Non-pigmented ciliary epithelial cell (primary cell): ENCODE data around the gene ST3GAL5.

Source experiments
- DNase-seq: peaks from one replicate; pipeline ENCODE4 v3.0.0-alpha.2; 2010; ENCODE audit warnings: low read depth

Gene ST3GAL5

DNA sequence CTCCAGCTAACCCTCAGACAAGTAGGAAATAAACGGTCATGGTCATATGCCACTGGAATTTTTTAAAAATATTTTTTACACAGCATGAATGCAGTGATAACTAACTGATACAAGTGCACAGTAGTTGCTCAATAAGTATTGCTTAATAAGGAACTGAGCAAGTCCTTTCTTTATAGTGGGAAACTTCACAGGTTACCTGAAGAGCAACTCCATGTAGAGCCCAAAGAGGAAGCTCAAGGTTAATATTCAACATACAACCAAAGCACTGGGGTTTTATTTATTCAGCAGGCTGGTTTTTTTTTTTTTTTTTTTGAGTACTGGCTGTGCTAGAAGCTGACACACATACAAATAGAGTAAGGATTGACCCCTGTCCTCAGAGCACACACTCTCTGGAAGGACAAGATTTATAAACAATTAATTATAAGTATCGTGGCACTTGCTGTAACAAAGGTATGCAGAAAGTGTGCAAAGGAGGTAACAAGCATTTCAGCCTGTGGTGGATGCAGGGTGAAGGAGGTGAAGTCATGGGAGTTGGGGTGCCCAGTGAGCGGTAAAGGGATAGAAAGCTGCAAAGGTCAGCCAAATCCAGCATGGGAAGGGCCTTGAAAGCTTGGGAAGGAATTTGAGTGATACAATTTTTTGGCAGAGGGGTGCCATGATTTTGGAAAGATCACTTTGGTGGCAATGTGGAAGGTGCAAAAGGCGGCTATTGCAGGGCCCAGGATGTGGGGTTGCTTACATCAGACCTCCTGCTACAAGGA lies 82.3 kb downstream of the ST3GAL5 start:
- no peak for DNase-seq

DNA sequence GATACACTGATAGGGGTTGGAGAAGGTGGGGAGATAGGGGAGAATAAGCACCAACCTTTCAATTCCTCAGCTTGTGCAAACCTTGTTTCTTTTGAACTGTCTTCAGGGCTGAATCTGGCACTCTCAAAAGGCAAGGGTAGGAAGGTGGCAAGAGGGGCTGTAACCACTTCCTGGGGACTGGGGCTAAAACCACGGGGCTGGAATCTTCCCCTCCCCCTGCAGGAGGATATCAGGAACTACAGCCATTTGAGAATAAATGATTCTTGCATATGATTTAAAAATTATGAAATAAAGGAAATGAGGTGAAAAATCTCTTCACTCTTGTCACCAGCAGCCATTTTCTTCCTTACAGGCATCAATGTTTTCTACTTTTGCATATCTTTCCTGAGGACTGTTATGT lies 84.2 kb downstream of the ST3GAL5 start:
- no peak for DNase-seq

DNA sequence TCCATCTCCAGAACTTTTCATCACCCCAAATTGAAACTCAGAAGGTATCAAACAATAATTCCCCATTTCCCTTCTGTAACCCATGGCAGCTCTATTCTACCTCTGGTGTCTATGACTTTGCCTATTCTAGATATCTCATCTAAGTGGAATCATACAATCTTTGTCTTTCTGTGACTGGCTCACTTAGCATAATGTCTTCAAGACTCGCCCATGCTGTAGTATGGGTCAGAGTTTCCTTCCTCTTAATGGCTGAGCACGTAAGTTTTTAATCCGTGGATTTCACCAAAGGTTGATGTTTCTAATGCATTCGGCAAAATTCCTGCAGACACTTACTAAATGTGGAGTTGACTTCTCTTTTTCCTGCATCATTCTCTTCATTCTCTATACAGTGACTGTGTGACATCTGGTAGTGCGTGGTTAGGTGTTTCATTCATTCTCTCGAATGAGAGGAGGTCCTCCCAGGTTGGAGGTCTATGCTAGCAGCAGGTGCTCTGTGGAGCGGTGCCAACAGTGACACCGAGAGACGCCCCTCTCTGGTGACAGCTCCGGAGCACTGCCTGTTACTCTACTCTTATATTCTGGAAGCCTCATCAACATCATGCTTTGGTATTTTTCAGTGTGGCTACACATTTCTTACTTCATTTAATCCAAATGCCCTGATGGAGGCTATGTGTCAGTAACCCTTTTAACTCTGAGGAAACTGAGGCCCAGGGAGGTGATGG lies 84.9 kb downstream of the ST3GAL5 start:
- no peak for DNase-seq

DNA sequence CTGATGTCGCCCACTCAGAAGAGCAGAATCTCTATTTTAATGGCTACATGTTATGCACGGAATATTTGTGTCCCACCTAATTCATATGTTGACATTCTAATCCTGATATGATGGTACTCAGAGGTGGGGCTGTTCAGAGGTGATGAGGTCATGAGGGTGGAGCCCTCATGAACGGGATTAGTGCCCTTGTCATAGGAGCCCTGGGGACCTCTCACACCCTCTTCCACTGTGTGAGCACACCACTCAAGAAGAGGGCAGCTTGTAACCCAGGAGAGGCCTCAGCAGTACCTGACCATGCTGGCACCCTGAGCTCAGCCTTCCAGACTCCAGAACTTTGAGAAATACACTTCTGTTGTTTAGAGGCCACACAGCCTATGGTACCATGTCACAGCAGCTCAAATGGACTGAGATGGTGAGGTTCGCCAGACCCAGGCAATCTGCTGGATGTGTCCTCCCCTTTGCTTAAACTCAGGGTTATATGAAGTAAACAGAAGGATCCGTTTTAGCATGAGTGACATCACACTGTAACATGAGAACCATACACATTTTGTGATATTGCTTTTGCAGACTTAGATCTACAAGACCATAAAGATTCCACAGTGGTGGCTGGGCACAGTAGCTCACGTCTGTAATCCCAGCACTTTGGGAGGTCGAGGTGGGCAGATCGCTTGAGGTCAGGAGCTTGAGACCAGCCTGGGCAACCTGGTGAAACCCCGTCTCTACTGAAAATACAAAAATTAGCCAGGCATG lies 86.3 kb downstream of the ST3GAL5 start:
- no peak for DNase-seq

DNA sequence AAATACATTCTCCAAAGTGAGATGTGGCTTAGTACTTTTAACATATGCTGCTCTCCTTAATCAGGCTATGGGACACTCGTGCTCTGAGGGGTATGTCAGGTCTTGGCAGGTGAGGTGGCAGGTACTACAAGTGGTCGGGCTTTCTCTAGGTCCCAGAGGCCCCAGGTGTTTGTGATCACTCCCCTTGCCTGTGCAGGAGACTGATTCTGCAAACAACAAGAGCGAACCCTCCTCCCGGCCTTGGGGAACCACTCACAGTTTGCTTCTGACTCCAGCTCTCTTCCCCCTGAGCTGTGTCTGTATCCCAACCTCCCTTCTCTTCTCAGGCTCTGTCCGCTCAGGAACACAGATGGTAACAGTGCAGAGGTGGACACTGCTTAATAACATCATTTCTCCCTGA lies 86.9 kb downstream of the ST3GAL5 start:
- DNase-seq: no peak

DNA sequence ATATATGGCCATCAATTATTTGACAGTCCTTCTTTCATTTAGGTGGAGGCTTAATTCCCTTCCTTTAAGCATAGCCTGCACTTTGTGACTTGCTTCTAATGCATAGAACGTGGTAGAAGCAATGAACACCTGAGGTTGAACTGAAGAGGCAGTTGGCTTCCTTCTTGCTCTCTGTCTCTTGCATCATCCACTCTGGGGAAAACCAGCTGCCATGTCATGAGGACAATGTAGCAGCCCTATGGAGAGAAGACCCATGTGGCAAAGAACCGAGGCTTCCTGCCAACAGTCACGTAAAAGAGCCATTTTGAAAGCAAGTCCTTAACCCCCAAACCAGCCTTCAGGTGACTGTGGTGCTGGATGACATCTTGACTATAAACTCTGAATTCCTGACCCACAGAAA lies 88.2 kb downstream of the ST3GAL5 start:
- DNase-seq: no peak

DNA sequence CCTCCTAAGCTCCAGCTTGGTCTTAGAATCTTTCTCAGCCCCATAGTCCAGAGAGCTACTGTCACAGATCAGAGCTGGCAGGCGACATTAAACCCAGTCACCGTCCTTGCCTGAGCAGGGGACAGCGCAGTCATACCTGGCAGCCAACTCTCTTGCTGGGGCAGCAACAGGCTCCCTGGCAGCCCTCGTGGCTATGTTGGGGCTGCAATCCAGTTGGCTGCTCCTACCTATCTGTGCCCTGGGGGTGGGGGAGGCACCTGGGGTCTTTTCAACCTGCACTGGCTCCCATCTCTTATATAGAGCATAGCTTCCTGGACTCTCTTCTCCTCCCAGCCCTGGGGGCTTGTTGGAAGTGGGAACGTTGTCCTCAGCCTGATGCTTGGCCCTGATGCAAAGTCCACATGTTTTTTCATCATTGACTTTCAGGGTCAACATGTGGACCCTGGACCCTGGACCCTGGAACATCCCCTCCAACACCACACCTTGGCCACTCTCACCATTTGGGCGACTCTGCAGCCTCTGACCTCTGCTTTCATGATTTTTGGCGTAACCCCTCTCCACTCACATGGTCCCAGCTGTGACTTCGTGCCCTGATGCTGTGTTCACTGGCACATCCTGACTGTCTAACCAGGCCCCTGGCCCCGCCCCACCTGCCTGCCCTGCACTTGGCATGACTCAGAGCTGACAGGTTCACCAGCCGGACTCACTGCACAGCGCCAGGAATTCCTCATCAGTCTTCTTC lies 89.4 kb downstream of the ST3GAL5 start:
- no peak for DNase-seq

DNA sequence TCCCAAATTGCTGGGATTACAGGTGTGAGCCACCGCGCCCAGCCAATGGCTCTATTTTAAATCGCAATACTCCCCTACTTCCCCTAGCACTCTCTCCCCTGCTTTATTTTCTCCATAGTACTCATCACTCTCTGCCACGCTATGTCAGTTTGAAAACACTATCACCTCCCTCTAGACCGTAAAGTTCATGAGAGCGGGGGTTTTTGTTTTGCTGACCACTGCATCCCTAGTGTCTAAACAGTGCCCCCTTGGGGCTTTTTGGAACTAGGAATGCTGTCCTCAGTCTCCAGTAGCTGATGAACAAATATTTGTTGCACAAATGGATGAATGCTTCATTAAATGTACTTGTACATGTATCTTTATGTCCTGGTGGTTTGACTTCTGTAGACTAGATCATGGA lies 90.9 kb downstream of the ST3GAL5 start:
- no peak for DNase-seq

DNA sequence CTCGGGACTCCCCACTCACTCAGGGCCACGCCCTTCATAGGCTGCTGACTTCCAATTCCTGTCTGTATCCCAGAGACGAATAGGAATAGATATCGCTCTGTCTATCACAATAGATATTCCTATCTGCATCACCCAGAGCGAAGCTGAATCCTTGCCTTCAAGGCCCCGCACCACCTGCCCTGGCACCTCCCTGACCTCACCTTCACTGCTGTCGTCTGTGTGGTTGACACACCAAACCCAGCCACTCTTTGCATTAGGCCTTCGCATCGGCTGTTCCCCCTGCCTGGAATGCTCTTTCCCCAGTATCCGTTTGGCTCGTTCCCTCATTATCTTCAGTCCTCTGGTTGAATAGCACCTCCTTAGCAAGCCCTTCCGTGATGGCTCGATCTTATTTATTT lies 91.5 kb downstream of the ST3GAL5 start:
- no peak for DNase-seq

DNA sequence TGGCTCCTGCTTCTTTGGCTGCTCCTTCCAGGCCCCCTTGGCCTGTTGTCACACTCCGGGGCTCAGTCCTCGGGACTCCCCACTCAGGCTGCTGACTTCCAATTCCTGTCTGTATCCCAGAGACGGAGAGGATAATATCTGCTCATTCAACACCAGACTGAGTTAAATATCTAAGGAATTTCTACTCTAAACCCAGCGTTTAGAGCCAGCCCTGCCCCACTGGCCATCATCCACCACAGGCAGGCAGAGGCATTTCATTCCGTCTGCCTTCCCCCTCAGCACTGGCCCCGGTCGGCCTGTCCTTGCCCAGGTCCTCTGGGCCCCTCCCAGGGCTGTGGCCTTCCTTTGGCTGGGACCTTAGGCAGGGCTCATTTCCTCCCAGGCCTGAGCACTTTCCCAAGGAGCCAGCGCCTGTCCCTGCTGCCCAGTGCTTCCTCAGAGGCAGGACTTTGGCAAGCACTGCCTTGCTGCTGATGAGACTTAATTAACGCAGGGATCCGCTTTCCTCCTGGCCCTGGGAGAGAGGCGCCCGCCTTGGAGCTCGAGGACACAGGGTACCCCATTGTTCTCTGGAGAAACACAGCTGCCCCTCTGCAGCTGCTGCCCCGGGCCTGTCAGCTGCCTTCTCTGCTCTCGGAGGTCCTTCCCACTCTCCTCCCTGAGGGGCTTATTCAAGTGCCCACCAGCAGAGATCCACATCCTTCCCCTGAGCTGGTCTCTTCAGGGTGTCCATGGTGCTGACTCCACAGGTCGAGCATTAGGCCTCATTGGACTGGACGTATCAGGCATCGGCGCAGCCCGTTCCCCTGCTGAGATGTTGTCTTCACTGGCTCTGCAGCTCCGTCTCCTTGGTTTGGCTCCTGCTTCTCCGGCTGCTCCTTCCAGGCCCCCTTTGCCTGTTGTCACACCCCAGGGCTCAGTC lies 92.2 kb downstream of the ST3GAL5 start:
- no peak for DNase-seq

DNA sequence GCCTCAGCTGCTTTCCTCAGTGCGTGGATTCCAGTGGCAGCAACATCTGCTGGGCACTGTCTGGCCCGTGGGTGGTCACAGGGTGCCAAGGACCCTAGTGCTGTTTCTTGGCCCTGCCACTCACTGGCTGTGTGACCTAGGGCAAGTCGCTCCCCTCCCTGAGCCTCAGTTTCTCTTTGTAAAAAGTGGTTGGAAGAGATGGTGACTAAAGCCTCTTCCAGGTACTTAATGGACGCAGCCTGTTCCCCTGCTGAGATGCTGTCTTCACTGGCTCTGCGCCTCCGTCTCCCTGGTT lies 92.8 kb downstream of the ST3GAL5 start:
- no peak for DNase-seq

DNA sequence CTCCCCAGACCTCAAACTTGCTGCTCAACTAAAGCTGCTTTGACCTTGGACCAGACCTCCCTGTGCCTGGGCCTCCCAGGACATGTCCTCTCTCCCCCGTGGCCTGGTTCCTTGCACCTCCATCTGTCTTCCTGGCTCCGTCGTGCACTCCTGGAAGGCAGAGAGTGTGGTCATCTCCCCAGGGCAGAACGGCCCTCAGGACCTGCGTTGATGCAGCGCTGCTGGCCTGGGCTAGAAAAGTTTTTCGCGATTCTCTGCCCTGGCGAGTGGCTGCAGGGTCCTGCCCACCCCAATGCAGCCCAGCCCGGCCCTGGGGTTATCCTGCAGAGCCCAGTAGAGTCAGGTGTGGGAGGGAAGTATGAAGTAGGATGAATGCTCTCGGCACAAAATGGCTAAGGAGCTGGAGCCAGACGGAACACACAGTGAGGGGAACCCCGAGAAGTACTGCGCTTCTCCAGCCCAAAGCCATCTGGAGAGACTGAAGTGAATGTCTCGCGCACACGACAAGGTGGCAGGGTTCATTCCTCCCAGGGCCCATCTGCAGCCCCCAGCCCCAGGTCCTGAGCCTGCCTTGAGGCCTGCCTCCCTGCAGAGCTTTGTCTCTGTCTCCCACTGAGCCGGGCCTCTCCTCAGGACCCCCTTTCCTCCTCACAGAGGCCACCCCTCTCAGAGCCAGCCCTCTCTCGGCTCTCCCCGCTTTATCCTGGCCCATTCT lies 93.3 kb downstream of the ST3GAL5 start:
- DNase-seq: no peak

DNA sequence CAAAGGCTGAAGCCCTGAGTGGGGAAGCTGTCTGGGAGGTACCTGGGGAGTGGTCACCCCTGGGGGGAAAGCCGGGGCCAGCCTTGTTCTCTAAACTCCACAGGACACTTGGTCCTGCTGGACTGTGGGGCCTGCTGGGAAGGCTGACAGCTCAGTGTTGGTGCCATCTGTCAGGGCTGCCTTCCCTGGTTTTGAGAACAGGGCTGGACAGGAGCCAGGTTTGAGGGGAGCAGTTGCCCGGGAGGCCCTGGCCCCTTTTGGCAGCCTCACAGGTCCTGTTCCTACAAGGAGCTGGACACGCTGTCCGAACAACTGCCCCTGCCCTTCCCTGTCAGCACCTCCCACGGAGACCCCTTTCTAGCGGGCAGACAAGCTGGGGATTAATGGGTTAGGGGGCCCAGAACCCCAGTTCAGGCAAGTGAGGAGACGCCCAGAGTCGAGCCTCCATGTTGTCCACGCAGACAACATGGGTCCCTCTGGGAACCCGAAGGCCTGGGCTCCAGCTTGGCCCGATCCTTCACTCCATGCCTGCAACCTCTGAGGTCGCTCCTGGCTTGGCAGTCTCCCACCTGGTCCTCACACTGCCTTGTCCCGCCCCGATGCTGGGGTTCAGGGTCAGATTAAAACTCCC lies 94.2 kb downstream of the ST3GAL5 start:
- no peak for DNase-seq

DNA sequence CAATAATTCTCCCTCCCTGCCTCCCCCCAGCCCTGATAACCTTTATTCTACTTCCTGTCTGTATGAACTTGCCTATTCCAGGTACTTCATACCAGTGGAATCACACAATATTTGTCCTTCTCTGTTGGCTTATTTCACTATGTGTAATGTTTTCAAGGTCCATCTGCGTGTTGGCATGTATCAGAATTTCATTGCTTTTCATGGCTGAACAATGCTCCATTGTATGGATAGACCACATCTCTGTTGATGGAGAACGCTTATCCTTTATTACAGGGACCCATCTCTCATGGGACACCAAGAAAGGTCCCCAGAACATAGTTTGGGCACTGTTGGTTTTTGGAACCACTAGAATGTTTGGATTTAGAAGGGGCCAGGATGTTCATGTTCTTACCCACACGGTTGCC lies 94.8 kb downstream of the ST3GAL5 start:
- no peak for DNase-seq

DNA sequence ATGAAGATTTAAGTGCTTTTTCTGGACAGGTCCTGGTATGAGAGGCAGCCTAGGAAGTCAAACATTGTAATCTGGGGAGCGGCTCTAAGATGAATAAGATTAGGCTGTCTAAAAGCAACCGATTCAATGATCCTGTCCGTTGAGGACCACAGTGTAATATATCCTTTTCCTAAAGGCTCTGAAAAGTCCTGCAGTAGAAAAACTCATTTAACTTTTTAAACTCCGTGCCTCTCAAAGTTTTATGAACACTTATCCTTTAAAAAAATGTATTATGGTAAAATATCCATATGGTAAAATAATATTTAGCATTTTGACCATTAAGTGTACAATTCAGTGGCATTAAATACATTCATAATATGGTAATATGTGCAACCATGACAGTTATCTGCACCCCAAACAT lies 95.2 kb downstream of the ST3GAL5 start:
- no peak for DNase-seq

DNA sequence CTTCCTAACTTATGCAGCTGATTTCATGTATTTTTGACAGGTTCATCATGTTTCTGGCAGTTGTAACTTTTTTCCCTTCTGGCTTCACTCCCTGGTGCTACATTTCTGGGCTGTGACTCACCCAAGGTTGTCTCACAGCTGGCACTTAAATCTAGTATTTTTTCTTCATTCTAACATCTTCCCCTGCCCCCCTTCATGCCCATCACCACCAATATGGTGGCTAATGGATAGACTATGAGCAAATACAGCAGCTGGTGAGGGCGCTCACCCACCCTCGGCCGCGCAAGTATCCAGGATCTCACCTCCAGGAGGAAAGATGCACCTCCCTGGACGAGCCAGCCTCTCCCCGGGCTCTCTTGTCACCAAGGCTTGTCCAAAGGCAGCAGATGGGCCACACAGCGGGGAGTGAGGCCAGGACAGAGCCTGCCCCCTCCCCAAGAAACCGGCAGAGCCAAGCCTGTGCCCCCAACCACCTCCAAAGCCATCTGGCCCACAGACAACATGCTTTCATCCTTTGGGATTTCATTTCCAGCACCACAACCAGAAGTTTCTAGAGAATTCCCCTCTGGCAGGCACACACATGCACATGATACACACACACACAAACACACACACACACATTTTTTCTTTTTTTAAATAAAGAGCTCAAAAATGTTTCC lies 95.9 kb downstream of the ST3GAL5 start:
- peak; percentile 31 for DNase-seq

DNA sequence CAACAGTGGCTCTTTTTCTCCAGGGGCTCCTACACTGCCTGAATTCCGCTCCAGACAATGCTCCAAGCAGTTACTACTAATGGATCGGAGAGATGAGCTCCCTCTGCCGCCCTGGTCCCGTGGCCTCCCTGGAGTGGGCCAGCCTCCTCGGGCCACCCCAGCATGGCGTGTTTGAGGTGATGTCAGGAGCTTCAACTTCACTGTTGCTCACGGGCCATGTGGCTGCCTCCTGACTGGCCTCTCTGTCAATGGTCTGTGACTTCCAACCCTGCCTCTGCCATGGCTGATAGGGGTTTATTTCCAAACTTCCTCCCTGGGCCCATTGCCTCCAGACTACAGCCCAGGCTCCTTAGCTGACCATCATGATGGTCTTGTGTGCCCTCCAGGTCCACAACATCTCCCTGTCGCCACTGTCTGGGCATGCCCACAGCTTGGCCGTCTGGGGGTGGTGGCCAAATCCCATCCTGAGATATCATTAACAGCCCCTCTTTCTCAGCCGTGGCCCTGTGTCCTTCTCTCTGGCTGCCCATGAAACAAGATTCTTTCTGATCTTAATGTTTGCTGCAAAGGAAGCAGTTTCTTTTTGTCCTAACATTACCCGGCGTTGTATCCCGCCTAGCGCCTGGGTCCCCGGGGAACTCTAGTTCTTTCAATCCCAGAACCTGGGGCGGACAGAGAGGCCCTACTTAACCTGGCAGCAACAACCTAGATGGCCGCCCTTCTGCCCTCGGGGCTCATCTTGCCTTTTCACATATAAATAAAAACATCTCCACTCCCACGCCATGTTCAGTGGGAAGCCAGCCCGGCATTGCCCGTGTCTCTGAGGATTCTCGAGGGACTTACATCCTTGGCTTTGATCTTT lies 96.9 kb downstream of the ST3GAL5 start:
- DNase-seq: no peak

DNA sequence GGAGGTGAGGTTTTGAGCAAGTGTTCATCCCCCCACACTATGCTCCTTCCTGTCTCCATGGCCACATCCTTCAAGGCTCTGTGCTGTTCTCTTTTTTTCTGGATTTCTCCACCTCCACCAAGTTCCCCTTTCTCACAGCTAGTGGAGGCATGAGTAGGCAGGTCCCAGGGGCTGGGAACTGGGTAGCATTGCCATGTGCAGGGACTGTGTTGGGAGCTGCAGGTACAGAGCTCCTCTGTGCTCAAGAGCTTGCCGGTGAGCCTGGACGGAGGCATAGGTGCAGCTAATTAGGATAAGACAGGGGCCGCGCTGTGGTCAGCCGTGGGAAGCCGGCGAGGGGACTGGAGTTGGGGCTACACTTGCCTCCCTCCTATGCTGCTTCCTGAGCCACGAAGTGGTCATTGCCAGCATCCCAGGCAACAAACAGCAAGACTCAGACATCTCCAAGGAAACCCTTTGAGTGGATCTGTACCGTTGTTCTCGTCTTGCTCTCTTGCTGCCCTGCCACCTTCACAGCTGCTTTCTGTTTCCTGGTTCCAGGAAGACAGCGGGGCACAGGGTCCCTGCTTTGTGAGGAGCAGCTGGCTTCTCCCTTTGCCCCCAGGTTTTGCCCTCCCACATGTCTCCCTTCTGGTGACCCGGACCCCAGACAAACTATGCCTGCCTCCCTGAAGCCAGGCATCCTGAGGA lies 98.1 kb downstream of the ST3GAL5 start:
- no peak for DNase-seq
